ENCODE data around the gene HMCN1.

Gene HMCN1

DNA sequence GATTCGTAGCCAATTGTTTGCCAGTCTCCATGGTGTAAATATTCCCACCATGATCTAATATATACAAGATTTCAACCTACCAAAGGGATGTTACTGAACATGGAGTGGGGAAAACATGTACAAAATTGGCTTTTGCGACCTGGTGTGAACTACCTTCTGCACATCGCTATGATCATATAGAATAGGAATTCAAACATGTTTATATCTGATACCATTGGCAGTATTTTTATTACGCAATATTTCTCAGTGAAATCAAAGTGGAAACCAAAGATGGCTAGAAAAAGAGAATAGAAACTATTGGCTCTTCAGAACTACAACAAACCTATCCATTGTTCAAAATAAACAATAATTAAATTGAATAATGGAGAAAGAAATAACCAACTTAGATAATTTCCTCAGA, 355.7 kb downstream of the HMCN1 start:
- no peak for DNase-seq (ENCODE audit: low spot score)

DNA sequence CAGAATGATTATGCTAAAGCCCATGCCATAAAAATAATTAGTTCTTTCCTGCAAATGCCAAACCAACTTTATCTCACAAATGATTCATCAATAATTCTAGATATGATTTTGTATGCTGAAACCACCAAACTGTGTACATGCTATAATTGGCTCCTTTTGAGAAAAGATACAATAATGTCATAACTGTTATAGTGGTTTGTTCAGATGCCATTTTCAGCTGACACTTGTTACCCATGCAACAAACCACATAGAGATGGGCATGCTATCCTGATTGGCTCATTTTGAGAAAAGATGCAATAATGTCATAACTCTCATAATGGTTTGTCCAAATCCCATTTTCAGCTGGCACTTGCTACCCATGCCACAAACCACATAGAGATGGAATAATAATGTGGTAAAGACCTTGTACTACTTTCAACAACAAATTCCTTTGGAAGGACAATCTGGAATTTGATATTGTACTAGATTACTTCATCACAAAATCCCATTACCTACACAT, 357.1 kb downstream of the HMCN1 start:
- no peak for DNase-seq (ENCODE audit: low spot score)

DNA sequence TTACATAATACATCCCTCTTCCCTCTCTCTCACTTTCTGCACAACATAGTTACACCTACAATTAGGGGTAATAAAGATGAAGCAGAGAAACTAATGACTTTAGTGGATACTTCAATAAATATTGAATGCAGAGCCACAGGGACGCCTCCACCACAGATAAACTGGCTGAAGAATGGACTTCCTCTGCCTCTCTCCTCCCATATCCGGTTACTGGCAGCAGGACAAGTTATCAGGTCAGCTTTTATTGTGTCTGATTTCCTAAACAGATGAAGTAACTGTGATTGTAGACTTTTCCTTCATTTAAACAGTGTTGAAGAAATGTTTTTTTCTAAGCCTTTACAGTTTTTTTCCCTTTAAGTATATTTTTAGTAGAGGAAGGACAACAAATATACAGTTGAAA, 359.2 kb downstream of the HMCN1 start:
- DNase-seq (ENCODE audit: low spot score), result no peak

DNA sequence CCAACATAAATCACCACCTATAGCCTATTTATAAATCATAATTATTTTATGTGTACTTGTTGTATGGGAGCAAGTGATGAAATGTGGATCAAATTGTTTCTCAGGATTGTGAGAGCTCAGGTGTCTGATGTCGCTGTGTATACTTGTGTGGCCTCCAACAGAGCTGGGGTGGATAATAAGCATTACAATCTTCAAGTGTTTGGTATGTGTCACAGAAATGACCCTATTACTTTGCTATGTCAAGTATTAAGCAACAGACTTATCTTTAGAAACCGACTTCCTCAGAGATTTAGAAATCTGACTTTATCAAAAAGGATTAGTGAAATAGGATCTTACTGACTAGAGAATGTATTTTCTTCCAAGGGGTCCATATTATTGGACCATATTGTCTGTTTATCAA, 360.0 kb downstream of the HMCN1 start:
- DNase-seq (ENCODE audit: low spot score), result no peak

DNA sequence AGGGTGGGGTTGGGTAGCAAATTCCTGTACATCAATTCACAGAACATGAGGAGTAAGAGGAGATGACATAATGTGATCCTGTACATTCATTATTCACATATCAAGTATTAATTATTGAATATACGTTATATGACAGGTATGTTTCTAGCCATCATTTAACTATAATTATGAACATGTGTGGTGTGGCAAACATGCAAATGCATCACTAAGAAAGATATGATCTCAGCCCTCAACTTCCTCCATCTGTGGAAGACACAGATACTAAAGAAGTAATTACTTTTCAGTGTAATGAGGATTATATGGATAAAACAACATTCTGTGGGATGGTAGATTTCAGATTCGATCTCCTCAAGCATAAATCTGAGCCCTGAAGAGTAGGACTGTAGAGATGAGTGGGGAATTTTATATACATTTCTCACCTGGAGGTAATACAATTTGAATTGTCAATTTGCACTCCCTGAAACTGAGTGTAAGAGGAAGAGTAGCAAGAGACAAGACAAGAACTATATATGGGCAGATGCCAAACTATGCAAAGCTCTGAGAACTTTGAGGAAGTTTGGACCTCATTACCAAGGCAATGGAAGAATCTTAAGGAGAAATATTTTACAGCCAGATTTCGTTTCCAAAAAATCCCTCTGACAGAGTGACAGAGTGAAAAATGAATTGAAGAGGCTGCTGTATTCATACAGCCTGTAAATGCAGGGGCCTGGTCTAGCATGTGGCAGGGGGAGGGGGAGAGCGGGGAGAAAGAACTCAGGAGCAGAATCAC, 365.3 kb downstream of the HMCN1 start:
- DNase-seq (ENCODE audit: low spot score), result no peak

GRCh38 chr1:186102107-186102506, 367.9 kb downstream of the HMCN1 start:
- DNase-seq (ENCODE audit: low spot score), result no peak

- peak; percentile 9 for DNase-seq (ENCODE audit: low spot score)
Measured at GRCh38 chr1:186102547-186103148, 368.5 kb downstream of the HMCN1 start.

- no peak for DNase-seq (ENCODE audit: low spot score)
Measured at GRCh38 chr1:186104459-186104858, 370.3 kb downstream of the HMCN1 start.

DNA sequence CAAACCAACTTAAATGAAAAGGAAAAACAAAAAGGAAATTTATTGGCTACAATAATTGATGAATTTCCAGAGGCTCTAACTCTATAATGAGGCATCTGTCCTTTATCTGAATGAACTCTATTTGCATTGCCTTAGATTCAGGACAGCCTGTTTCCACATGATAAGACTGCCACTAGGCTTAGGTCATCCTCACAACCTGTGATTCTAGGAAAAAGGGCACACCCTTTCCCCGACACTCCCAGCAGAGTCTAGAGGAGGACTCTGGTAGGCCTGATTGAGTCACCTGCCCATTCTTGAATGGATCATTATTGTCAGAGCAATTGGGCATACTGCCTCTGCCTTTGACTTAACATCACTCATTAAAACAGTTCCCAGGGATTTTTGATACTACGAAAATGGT, 378.1 kb downstream of the HMCN1 start:
- DNase-seq (ENCODE audit: low spot score), result no peak

- DNase-seq (ENCODE audit: low spot score), result no peak
Measured at GRCh38 chr1:186113461-186113860, 379.3 kb downstream of the HMCN1 start.

- no peak for DNase-seq (ENCODE audit: low spot score)
Measured at GRCh38 chr1:186118724-186119123, 384.5 kb downstream of the HMCN1 start.

DNA sequence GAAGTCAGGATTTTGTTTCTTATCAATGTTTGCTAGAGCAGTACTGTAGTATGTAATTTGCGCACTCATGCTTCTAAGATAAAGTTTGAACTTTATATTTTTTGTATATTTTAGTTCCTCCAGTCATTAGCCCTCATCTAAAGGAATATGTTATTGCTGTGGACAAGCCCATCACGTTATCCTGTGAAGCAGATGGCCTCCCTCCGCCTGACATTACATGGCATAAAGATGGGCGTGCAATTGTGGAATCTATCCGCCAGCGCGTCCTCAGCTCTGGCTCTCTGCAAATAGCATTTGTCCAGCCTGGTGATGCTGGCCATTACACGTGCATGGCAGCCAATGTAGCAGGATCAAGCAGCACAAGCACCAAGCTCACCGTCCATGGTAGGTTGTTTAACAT, 388.6 kb downstream of the HMCN1 start:
- DNase-seq (ENCODE audit: low spot score), result no peak

DNA sequence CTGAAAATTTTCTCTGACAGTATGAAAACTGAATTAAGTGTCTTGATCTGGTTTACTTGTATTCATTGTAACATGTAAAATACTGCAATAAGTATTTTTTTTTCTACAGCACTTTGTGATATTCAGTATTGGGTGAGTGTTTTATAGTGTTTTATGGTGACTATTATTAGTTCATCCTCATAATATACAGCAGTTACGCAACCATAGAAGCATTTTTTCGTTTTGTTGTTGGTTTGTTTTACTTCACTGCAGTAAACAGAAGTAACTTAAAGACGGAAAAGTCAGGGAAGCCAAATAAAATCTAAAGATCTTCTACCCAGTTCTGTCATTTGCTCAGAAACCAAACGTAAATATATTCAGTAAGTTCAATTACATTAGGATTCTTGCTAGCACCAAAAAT, 390.8 kb downstream of the HMCN1 start:
- DNase-seq (ENCODE audit: low spot score), result no peak

DNA sequence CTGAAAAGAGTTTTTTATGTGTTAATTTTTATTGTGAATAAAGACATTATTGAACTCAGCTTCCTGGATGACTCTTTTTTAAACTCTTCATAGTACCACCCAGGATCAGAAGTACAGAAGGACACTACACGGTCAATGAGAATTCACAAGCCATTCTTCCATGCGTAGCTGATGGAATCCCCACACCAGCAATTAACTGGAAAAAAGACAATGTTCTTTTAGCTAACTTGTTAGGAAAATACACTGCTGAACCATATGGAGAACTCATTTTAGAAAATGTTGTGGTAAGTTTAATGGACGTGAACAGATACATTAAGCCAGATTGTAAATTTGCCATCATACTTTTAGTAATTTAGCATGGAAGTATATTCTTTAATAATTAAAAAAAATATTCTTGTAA, 391.3 kb downstream of the HMCN1 start:
- no peak for DNase-seq (ENCODE audit: low spot score)

DNA sequence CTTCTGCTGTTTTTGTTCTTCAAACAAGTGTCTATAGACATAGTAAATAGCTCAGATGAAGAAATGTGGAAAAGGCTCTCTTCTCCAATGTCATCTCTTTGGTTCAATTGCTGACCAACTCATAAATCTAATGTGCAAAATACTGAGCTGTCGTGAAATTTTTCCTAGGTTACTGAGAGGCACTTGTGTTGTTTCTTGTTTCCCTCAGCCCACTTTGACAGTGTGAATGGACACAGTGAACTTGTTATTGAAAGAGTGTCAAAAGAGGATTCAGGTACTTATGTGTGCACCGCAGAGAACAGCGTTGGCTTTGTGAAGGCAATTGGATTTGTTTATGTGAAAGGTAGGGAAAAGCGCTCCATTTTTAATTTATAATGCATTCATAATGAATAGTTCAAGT, 395.6 kb downstream of the HMCN1 start:
- DNase-seq (ENCODE audit: low spot score), result no peak

DNA sequence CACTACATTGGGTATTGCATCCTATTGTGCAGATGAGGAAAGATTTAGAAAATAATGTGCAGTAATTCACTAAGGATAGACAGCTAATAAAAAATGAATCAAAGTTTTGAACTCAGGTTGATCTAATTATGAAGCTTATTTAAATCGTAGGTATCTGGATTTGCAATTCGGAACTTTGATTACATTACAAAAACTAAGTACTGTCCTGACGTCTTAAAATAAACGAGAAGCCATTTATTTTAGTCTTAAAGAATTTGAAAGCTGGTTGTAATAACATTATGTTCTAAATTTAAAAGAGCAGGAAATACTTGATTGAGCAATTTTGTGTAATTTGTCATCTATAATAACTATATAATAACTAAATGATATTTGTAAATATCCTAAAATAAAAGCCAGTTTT, 404.9 kb downstream of the HMCN1 start:
- DNase-seq (ENCODE audit: low spot score), result no peak

DNA sequence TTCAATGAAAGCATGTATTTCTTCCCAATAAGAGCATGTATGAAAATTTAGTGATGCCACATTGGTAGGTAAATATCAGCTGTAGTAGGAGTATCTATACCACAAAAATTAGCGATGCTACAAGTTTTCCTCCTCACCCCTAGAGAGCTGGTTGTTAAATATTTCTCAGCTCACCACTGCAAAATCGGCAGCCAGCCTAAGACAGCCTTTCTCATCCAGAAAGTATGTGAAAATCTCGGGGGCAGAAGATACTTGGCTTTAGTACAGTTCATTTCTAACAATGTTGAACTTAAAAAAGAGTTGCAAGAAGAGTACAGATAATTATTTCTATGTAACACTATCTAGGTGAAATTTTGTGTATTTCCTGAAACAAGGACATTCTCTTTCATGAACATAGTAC, 405.5 kb downstream of the HMCN1 start:
- no peak for DNase-seq (ENCODE audit: low spot score)

DNA sequence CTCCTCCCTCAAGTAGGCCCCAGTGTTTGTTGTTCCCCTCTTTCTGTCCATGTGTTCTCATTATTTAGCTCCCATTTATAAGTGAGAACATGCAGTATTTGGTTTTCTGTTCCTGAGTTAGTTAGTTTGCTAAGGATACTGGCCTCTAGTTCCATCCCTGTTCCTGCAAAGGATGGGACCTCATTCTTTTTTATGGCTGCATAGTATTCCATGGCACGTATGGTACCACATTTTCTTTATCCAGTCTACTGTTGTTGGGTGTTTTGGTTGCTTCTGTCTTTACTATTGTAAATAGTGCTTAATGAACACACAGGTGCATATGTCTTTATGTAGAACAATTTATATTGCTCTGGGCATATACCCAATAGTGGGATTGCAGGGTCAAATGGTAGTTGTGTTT, 408.0 kb downstream of the HMCN1 start:
- DNase-seq (ENCODE audit: low spot score), result no peak

- no peak for DNase-seq (ENCODE audit: low spot score)
Measured at GRCh38 chr1:186142916-186143315, 408.7 kb downstream of the HMCN1 start.

DNA sequence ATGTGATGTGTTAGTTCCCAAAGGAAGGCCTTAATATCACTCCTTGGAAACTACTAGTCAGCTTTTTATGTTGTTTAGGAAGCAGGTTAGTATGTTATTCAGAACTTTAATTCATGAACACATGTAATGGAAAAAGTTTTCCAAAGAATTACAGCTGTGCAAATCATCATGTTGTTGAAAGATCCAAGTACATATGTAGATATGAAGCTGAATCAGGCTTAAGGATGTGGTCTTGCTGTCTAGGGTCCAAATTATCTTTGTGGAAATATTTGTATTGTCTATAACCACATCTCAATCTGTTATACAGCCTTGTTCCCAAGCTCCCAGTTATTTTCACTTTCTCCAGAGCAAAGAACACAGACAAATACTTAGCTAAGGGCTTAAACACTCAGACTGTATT, 409.3 kb downstream of the HMCN1 start:
- no peak for DNase-seq (ENCODE audit: low spot score)

DNA sequence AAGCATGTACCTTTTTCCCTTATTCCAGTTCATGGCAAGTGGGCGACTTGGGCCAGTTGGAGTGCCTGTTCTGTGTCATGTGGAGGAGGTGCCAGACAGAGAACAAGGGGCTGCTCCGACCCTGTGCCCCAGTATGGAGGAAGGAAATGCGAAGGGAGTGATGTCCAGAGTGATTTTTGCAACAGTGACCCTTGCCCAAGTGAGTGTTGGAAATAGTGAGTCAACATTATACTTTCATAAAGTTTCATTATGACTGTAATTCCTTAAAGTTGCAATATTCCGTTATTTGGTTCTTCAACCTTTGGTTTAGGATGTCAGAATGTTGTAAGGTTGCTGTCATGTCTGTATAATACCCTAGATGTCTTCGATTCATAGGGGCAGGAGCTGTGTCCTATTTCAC, 410.3 kb downstream of the HMCN1 start:
- no peak for DNase-seq (ENCODE audit: low spot score)

GRCh38 chr1:186146974-186147373, 412.8 kb downstream of the HMCN1 start:
- DNase-seq (ENCODE audit: low spot score), result no peak

DNA sequence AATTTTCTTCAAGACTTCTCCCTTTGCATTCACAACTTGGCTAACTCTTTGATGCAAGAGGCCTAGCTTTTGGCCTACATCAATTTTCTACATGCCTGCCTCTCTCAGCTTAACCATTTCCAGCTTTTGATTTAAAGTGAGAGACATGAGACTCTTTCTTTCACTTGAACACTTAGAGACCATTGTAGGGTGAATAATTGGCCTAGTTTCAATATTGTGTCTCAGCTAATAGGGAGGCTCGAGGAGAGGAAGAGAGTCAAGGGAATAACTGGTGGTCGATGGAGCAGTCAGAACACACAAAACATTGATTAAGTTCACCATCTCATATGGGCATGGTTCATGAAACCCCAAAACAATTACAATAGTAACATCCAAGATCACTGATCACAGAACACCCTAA, 415.4 kb downstream of the HMCN1 start:
- DNase-seq (ENCODE audit: low spot score), result no peak

DNA sequence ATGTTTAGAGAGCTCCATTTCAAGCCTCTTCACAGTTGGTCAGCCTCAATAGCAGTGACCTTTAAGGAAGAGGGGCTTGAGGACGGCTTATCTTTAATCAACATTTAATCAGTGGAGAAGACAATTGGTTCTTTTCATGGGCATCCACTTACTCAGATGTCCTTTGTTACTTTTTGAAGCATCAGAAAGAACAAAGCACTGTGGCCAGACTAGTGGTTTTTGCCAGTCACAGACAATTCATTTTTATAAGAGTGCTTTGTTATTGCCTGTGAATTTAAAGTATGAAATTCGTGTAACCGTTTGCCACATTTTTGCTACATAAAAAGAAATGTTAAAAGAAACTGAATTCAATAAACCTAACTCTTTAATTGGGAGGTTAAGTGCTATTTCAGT, 418.0 kb downstream of the HMCN1 start:
- DNase-seq (ENCODE audit: low spot score), result no peak
